Activated CD4-positive, CD25-positive, alpha-beta regulatory T cell treated with anti-CD3 and anti-CD28 coated beads, Interleukin-2, amount 50 U/mL, for 72 hours (primary cell): ENCODE data around the gene KDM4C.
"Not testable (repeated sequence)": the region's sequence is repeated elsewhere in the genome, so short reads cannot be mapped to it uniquely, and the experiment has no call there.

Experiments used
- DNase-seq: peaks from one replicate; pipeline ENCODE4 v3.0.0; 2021

The KDM4C gene

DNA sequence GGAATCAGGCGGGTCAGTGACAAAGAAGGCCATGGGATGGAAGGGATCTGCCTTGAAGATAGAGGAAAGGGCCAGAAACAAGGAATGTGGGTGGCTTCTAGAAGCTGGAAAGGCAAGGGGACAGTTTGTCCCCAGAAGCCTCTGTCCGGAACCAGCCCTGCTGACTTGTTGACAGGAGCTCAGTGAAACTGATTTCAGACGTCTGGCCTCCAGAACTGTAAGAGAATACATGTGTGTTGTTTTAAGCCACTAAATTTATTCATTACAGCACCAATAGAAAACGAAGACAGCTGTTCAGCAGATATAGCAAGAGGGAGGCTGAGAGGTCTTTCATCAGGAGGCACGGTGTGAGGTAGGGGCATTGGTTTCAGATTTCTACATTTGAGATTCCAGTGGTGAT is 422.5 kb downstream of the KDM4C start:
- no peak for DNase-seq

- DNase-seq, result not testable (repeated sequence)
These were observed 425.4 kb downstream of the KDM4C start for GRCh38 chr9:7183139-7183538.

DNA sequence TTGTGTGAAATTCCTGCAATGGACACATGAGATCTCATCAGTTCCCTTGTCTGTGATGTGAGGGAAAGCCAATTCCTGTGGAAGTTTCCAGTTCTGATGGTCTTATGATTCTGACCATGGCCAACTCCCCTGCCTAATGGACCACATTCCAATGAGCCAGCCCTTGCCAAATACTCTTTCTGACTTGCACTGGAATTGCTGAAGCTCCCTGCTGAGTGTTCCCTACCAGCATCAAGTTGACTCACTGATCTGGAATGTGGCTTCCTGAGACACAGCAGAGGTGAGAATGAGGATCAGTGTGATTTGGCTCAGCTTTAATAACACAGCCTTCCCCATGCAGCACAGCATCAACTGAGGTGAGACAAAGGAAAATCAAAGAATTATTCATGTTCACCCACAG is 427.8 kb downstream of the KDM4C start:
- no peak for DNase-seq

GRCh38 chr9:7186175-7186574 is 428.4 kb downstream of the KDM4C start:
- DNase-seq, result no peak

GRCh38 chr9:7192266-7192665 is 434.5 kb downstream of the KDM4C start:
- no peak for DNase-seq

- no peak for DNase-seq
These were observed 437.8 kb downstream of the KDM4C start for GRCh38 chr9:7195526-7195925.

DNA sequence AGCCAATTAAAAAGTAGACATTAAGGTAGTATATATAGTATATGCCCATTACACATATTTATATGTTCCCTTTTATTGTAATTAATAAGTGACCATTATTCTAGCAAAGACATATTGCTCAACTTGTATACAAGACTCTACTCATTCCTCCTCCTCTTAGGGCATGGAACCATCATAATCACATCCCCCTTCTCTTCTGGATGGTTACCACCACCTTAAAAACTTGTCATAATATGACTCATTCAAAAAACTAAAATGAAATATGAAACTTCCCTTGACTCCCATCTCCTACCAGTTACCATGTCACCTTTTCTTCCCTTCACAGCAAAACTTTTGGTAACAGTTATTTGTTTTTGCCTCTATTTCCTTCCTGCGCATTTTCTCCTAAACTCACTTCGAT is 438.7 kb downstream of the KDM4C start:
- no peak for DNase-seq

DNA sequence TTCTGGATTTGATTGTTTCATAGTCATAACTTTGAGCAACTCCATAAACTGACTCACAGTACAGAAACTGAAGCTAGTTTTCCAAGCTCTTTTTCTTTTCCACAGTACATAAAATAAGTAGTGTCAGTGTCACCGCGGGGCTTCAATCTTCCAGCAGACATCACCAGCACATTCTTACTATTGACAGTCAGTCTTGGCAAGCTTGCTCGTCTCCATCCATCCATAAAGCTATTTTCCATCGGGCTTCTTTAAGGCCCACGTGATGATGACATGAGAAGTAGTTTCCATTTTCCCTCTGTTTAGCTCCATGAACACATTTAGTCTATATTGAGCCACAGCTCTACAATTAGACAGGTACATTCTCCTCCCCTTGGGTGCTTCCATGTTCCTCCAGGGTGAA is 443.4 kb downstream of the KDM4C start:
- DNase-seq, result no peak

- DNase-seq, result no peak
These were observed 448.0 kb downstream of the KDM4C start for GRCh38 chr9:7205806-7206205.

GRCh38 chr9:7206221-7206758 is 448.5 kb downstream of the KDM4C start:
- DNase-seq, result no peak

DNA sequence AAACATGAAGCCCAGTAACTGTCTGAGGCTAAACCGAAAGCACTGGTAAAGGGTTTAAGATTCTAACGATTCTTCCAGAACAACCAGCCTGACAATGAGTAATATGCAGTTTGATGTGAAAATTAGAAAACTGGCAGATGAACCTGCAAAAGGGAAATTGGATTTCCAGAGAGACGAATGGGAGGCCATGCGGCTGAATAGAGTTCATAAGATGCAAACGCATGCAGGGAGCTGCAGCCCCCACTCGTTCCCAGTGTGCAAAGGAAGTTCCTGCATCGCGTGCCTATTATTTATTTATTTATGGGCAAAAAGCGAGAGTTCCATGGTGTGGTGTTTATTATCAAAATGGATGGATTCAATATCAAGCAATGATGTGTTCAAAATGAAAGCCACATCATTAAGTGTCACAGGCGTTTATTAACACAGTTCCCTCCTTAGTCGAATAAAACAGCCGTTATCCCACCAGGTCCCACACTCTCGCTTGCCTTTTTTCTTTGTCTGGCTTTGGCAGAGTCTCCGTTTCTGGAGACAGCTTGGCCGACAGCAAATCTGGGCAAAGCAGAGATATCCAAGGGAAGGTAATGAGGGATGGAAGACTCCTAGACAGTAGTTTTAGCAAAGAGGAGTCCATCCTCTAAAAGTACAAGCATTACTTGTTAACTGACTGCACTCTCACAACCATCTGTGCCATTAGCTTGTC is 451.4 kb downstream of the KDM4C start:
- no peak for DNase-seq

GRCh38 chr9:7209990-7210389 is 452.2 kb downstream of the KDM4C start:
- DNase-seq, result no peak

- no peak for DNase-seq
These were observed 453.3 kb downstream of the KDM4C start for GRCh38 chr9:7210854-7211637.

GRCh38 chr9:7211657-7212056 is 453.9 kb downstream of the KDM4C start:
- DNase-seq, result no peak

GRCh38 chr9:7212101-7212500 is 454.3 kb downstream of the KDM4C start:
- DNase-seq, result no peak

DNA sequence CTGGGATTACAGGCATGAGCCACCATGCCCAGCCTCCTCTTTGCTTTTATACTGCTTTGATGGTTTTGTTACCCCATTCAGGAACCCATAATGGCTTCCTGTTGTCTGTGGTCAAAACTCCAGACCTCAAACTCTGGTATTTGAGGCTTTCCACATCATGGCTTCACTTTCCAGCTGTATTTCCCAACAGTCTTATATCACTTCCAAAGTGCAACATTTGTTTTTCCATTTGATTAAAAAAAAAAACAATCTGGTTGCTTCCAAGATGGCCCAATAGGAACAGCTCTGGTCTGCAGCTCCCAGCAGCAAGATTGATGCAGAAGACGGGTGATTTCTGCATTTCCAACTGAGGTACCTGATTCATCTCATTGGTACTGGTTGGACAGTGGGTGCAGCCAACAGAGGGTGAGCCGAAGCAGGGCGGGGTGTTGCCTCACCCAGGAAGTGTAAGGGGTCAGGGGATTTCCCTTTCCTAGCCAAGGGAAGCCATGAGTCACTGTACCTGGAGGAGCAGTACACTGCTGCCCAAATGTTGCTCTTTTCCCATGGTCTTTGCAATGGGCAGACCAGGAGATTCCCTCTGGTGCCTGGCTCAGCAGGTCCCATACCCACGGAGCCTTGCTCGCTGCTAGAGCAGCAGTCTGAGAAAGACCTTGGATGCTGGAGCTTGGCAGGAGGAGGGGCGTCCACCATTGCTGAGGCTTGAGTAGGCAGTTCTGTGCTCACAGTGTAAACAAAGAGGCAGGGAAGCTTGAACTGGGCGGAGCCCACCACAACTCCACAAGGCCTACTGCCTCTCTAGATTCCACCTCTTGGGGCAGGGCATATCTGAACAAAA is 458.4 kb downstream of the KDM4C start:
- peak; percentile 37 for DNase-seq

DNA sequence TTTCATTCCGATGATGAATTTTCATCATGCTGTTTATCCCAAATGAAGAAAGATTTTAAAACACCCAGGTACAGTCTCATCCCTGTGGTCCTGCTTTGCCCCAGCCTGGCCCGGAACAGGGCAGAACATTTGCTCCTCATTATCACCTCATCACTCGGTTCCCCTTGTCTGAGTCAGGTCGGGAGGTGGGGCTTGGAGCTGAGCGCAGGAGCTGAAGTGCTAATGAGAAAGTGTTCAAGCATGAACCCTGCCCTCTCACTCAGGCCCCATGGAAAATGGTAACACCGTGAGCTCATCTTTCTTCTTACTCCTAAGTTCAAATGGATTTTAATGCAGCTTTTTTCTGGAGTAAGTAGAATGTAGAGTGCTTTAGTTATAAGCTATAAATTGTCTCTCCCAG is 466.2 kb downstream of the KDM4C start:
- DNase-seq, result no peak
